Keratinocyte (primary cell): ENCODE measurements around the gene TMEFF2. TPM values are rescaled to one million over a fixed set of nuclear protein-coding genes. Genes with fewer than 3 reads are reported as not detected.

Experiments used
- DNase-seq: peaks from one replicate; pipeline ENCODE4 v3.0.0-alpha.2; 2011; ENCODE audit warnings: low read depth, missing footprints, low spot score
- FAIRE-seq: peaks from 2 replicates; lab custom pipeline; 2011; peaks lifted over from hg19 to GRCh38; lab: Jason Lieb, UNC
- H2AFZ ChIP-seq: 2 replicates; pipeline ENCODE4 v1.6.0; 2012; ENCODE audit warnings: low read length, control low read depth, inconsistent platforms; ENCODE audit not compliant: control insufficient read depth
- H3K27ac ChIP-seq: 2 replicates; pipeline ENCODE4 v1.5.1; 2011; ENCODE audit warnings: low read length; ENCODE audit not compliant: control insufficient read depth, insufficient read depth
- H3K27me3 ChIP-seq: 3 replicates; pipeline ENCODE4 v1.6.0; 2011; ENCODE audit warnings: low read length; ENCODE audit not compliant: control insufficient read depth, insufficient read depth; ENCODE audit errors: extremely low read depth
- H3K36me3 ChIP-seq, 2 experiments: 2 replicates in 1 of 2; 3 replicates in 1 of 2; pipeline ENCODE4 v1.5.1; 2011; ENCODE audit warnings: low read length in 2 of 2, mild to moderate bottlenecking in 1 of 2; ENCODE audit not compliant: control insufficient read depth in 2 of 2, insufficient read depth in 2 of 2; ENCODE audit errors: extremely low read depth in 1 of 2
- H3K4me1 ChIP-seq: 3 replicates; pipeline ENCODE4 v1.5.1; 2011; ENCODE audit warnings: low read length; ENCODE audit not compliant: control insufficient read depth, insufficient read depth; ENCODE audit errors: extremely low read depth
- H3K4me2 ChIP-seq: 3 replicates; pipeline ENCODE4 v1.6.0; 2011; ENCODE audit warnings: low read depth, low read length; ENCODE audit not compliant: control insufficient read depth, insufficient read depth; ENCODE audit errors: extremely low read depth
- H3K4me3 ChIP-seq, 3 experiments: fragments of 200-600 bp in 1 of 3; sonication (generic) in 1 of 3; 2 replicates in 2 of 3; 3 replicates in 1 of 3; pipeline ENCODE4 v1.5.1; 2011 to 2016; ENCODE audit warnings: low read length in 3 of 3, mild to moderate bottlenecking in 3 of 3, control low read depth in 2 of 3, inconsistent platforms in 1 of 3, low read depth in 1 of 3, mixed read lengths in 1 of 3, mixed run types in 1 of 3, moderate library complexity in 1 of 3; ENCODE audit not compliant: control insufficient read depth in 2 of 3, insufficient read depth in 2 of 3; ENCODE audit errors: extremely low read depth in 1 of 3
- H3K79me2 ChIP-seq: 2 replicates; pipeline ENCODE4 v1.6.0; 2012; ENCODE audit warnings: low read length; ENCODE audit not compliant: control insufficient read depth, insufficient read depth
- H3K9ac ChIP-seq: 3 replicates; pipeline ENCODE4 v1.6.0; 2011; ENCODE audit warnings: low read length; ENCODE audit not compliant: control insufficient read depth, insufficient read depth; ENCODE audit errors: extremely low read depth
- H3K9me1 ChIP-seq: 3 replicates; pipeline ENCODE4 v1.6.0; 2011; ENCODE audit warnings: low read length; ENCODE audit not compliant: control insufficient read depth, insufficient read depth; ENCODE audit errors: extremely low read depth
- H3K9me3 ChIP-seq: 2 replicates; pipeline ENCODE4 v1.5.1; 2012; ENCODE audit warnings: low read depth, low read length; ENCODE audit not compliant: control insufficient read depth
- H4K20me1 ChIP-seq: 3 replicates; pipeline ENCODE4 v1.6.0; 2011; ENCODE audit warnings: low read length; ENCODE audit not compliant: control insufficient read depth, insufficient read depth; ENCODE audit errors: extremely low read depth
- EZH2 ChIP-seq: IDR thresholded peaks from one replicate; pipeline ENCODE4 v1.6.1; 2012; ENCODE audit warnings: inconsistent platforms, mild to moderate bottlenecking, low read length, moderate library complexity
- dilution Hi-C: fragments of 300-500 bp; cut with MboI; formaldehyde crosslinking; loops from one replicate; pipeline ENCODE4 v1.7.0; 2020; ENCODE audit warnings: low sequenced_read_pairs; ENCODE audit not compliant: extremely low pct_ligation_motif_present
- polyA plus RNA-seq, 5 experiments: library from polyadenylated mRNA; depleted of rRNA in 3 of 5; stranded (reverse) in 3 of 5; stranded (forward) in 1 of 5; unstranded in 1 of 5; fragments of >200 nt; gene quantifications; 1 replicate in 1 of 5; 2 replicates in 3 of 5; 3 replicates in 1 of 5; pipeline versions ENCODE4 v1.2.1 to v1.2.3, GENCODE V29; 2011 to 2012; ENCODE audit warnings: missing spikeins in 2 of 5, low read depth in 1 of 5, low replicate concordance in 1 of 5
- TF ChIP-seq, protein P1 (sequence below), 3 experiments: IDR thresholded peaks in 1 of 3; conservative IDR thresholded peaks in 1 of 3; optimal IDR thresholded peaks in 1 of 3; 2 replicates in 2 of 3; 3 replicates in 1 of 3; pipeline versions ENCODE3 to v1.5.1; 2011; ENCODE audit warnings: low read length in 3 of 3, mild to moderate bottlenecking in 3 of 3, moderate library complexity in 2 of 3, control low read depth in 1 of 3, inconsistent platforms in 1 of 3; ENCODE audit not compliant: insufficient read depth in 2 of 3; ENCODE audit errors: extremely low read depth in 1 of 3

The TMEFF2 gene
- polyA plus RNA-seq, 1 donor (not counting 4 experiments of a cell fraction or from before 2014, with no cell fraction given), result not detected

DNA sequence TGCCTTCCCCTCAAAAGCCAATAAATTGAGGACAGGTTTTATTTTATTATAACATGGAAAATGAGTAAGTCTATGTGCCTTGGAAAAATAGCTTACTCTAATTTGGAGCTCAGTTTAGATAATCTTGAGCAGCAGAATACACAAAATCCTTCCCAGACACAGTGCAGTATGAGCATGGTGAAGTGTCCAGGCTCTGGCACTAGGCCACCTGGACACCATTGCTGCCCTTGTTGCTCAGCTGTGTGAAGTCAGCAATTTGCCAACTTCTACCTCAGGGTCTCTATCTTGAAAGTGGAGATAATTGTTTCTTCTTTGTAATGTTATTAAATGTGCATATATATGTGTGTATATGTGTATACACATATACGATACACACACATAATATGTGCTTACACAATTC, 242.9 kb downstream of the TMEFF2 start:
- H3K4me2 ChIP-seq, result no peak overlapping the region
- DNase-seq, result no peak
- no peaks in the 10 kb centered on the region for H3K9me3 ChIP-seq
- H3K9ac ChIP-seq, result no peak overlapping the region
- no peak overlapping the region for H2AFZ ChIP-seq
- dilution Hi-C loops, result no loop called here
- H3K4me1 ChIP-seq, result peaks cover 3% of the 10 kb centered on the region
- no peak for TF ChIP-seq EZH2
- TF ChIP-seq, protein P1, sequence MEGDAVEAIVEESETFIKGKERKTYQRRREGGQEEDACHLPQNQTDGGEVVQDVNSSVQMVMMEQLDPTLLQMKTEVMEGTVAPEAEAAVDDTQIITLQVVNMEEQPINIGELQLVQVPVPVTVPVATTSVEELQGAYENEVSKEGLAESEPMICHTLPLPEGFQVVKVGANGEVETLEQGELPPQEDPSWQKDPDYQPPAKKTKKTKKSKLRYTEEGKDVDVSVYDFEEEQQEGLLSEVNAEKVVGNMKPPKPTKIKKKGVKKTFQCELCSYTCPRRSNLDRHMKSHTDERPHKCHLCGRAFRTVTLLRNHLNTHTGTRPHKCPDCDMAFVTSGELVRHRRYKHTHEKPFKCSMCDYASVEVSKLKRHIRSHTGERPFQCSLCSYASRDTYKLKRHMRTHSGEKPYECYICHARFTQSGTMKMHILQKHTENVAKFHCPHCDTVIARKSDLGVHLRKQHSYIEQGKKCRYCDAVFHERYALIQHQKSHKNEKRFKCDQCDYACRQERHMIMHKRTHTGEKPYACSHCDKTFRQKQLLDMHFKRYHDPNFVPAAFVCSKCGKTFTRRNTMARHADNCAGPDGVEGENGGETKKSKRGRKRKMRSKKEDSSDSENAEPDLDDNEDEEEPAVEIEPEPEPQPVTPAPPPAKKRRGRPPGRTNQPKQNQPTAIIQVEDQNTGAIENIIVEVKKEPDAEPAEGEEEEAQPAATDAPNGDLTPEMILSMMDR (optimal IDR thresholded peaks at IDR 0.05 in 1 of 3, IDR thresholded peaks at IDR 0.05 in 1 of 3, conservative IDR thresholded peaks at IDR 0.05 in 1 of 3; ENCODE audit: extremely low read depth in 1 of 3, insufficient read depth in 2 of 3, low read length in 3 of 3), result no peak
- H3K27me3 ChIP-seq, result no peaks in the 10 kb centered on the region
- FAIRE-seq, result no peak
- H3K9me1 ChIP-seq, result no peaks in the 10 kb centered on the region
- H3K79me2 ChIP-seq, result no peaks in the 10 kb centered on the region
- H3K27ac ChIP-seq, result no peak overlapping the region
- H3K36me3 ChIP-seq, result no peaks in the 10 kb centered on the region
- H4K20me1 ChIP-seq, result no peaks in the 10 kb centered on the region
- no peak overlapping the region for H3K4me3 ChIP-seq

DNA sequence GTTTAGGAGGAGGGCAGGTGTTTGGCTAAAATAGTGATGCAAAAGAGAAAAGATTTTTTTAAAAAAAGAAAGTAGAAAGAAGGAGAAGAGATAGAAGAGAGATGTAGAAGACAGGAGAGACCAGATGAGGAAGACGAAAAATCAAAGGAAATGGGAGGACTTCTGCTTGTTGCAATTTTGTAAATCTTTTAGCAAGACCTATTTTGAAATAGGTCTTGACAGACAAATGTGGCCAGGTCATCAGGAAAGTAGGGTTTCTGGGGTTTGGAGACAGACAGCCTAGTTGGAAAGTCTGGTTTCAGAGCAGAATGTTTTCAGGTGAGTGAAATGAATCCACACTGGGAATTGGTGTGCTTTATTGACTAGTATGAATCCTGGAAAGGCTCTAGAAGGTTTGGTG, 243.4 kb downstream of the TMEFF2 start:
- FAIRE-seq (no peak), DNase-seq (no peak)
- TF ChIP-seq, protein P1 (optimal IDR thresholded peaks at IDR 0.05 in 1 of 3, IDR thresholded peaks at IDR 0.05 in 1 of 3, conservative IDR thresholded peaks at IDR 0.05 in 1 of 3; ENCODE audit: extremely low read depth in 1 of 3, insufficient read depth in 2 of 3, low read length in 3 of 3), result no peak
- TF ChIP-seq EZH2, result no peak
- Histone ChIP-seq H2AFZ (no peak overlapping the region), H3K4me2 (no peak overlapping the region), H3K9ac (no peak overlapping the region), H3K4me3 (no peak overlapping the region), H3K4me1 (peaks cover 3% of the 10 kb centered on the region), H3K27ac (no peak overlapping the region), H3K9me1 (no peaks in the 10 kb centered on the region), H4K20me1 (no peaks in the 10 kb centered on the region), H3K9me3 (no peaks in the 10 kb centered on the region), H3K79me2 (no peaks in the 10 kb centered on the region), H3K36me3 (no peaks in the 10 kb centered on the region), H3K27me3 (no peaks in the 10 kb centered on the region)
- dilution Hi-C loops, result no loop called here
